AG09319 (cell line): ENCODE results near the gene RNF138.
A peak's percentile ranks its signal among the peaks of the same experiment; 100 is the strongest.

Experiments used
- DNase-seq: peaks from one replicate; pipeline ENCODE4 v3.0.0-alpha.2; 2010; ENCODE audit warnings: low read depth; ENCODE audit errors: extremely low read depth
- CTCF ChIP-seq: IDR thresholded peaks from 2 replicates; pipeline ENCODE4 v1.5.1; 2011; ENCODE audit warnings: low read depth, mild to moderate bottlenecking, inconsistent platforms, low read length, moderate library complexity

The RNF138 gene

GRCh38 chr18:32060026-32060425, 31.6 kb upstream of the RNF138 start:
- DNase-seq = no peak
- TF ChIP-seq CTCF = no peak

GRCh38 chr18:32067375-32068167, 24.1 kb upstream of the RNF138 start:
- TF ChIP-seq CTCF = no peak
- no peak for DNase-seq

GRCh38 chr18:32072321-32072720, 19.4 kb upstream of the RNF138 start:
- no peak for DNase-seq
- peak; percentile 9 for TF ChIP-seq CTCF

- no peak for TF ChIP-seq CTCF
- DNase-seq = no peak
Observed at GRCh38 chr18:32074206-32074605, 17.5 kb upstream of the RNF138 start.

- no peak for TF ChIP-seq CTCF
- no peak for DNase-seq
Observed at GRCh38 chr18:32078845-32079244, 12.8 kb upstream of the RNF138 start.

GRCh38 chr18:32081881-32082280, 9.8 kb upstream of the RNF138 start:
- no peak for DNase-seq
- TF ChIP-seq CTCF = no peak

- no peak for DNase-seq
- no peak for TF ChIP-seq CTCF
Observed at GRCh38 chr18:32083781-32084180, 7.9 kb upstream of the RNF138 start.
